GM21367 (cell line): ENCODE measurements around the gene ARAF.
"Not testable (repeated sequence)": the region's sequence is repeated elsewhere in the genome, so short reads cannot be mapped to it uniquely, and the experiment has no call there.

ENCODE experiments used
- ATAC-seq: cut with Tn5 transposase; IDR thresholded peaks from one replicate; pipeline ENCODE4 v1.9.1; 2021; ENCODE audit not compliant: unreplicated experiment

Gene ARAF

DNA sequence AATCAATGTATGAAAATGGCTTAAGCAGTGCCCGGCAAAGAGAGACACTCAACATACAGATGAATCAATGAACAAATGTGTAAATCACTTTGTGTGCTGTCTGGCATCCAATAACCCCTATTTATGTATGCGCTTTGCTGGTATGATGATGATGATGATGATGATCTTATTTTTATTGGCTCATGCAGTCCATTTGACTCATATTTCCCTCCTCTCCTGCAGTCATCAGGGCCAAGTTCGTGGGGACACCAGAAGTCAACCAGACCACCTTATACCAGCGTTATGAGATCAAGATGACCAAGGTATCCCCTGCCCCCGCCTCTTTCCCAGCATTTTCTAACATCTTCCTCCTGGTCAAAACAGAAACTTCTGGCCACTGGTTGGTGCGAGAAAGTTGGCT lies 23.7 kb downstream of the ARAF start:
- no peak for ATAC-seq

DNA sequence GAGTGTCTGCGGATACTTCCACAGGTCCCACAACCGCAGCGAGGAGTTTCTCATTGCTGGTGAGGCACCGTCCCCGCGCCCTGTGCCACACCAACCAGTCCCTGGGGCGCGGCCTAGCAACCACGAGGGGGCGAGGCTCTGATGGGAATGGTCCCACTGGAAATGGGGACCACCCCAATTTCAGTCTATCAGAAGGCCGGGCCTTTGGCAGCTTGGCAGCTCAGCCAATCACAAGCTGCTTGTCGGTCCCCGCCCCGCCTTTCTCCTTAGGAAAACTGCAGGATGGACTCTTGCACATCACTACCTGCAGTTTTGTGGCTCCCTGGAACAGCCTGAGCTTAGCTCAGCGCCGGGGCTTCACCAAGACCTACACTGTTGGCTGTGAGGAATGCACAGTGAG lies 24.3 kb downstream of the ARAF start:
- no peak for ATAC-seq

DNA sequence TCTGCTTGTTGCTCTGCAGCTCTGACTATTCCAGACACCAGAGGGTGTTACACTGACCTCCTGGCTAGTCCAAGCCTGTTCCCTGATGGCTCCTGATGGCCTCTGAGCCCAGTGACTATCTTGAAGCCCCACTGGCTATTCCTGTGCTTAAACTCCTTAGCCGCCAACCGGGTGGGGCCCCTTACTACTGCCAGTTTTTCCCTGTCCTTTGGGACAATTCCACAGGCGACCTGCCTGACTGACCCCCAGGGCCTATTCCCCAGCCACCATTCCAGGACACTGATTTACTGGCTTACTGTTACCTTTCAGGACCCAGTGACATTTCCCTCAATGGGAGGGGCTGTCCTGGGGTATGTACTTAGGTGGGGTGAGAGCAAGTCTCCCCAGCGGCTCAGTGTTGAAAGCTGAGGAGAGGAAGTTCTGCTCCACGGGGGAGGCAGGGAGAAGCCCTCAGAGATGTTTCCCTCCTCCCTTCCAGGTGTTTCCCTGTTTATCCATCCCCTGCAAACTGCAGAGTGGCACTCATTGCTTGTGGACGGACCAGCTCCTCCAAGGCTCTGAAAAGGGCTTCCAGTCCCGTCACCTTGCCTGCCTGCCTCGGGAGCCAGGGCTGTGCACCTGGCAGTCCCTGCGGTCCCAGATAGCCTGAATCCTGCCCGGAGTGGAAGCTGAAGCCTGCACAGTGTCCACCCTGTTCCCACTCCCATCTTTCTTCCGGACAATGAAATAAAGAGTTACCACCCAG lies 25.2 kb downstream of the ARAF start:
- ATAC-seq: no peak

- ATAC-seq: no peak
These were observed 26.3 kb downstream of the ARAF start for GRCh38 chrX:47587091-47587891.

- ATAC-seq: no peak
These were observed 27.1 kb downstream of the ARAF start for GRCh38 chrX:47587906-47588735.

- ATAC-seq: no peak
These were observed 30.0 kb downstream of the ARAF start for GRCh38 chrX:47590984-47591383.

- ATAC-seq: no peak
These were observed 32.5 kb downstream of the ARAF start for GRCh38 chrX:47593522-47593921.

DNA sequence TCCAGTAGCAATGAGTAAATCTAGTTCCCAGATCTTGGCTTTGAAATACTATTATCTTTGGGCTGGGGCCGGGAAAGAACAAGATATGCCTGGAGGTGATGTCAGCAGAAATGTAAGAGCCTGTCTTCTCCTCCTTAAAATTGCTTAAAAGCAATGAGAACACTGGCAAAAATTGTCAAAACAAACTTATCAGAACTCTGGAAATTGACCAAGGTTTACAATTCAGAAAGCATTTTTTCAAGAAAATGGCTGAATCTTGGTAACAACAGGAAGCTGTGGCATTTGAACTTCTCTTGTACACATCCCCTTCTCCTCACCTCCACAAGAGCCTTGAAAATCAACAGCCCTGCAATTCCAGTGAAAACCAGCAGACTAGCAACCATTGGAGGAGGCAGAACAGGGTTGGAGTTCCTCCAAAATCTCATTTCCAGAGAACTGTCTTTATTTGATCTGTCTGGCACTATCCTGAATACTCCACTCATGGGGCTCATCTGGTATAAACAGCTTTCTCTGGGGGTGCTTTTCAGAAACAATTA lies 34.8 kb downstream of the ARAF start:
- ATAC-seq: no peak

DNA sequence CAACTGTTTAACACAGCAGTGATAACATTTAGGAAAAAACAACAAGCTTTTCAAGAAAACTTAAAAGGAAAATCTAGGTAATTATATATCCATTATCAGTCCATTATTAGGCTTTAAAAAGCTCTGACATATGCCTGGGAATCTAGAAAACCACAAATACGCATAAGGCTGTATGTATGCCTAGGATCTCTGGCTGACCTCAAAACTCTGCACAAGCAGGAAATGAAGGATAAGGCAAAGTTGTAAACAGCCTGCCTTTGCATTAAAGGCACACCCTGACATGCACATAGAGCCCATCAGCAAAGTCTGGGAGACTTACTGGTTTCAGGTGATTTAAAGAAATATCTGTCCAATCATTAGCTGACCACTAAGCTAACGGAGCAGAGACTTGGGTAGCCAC lies 35.3 kb downstream of the ARAF start:
- no peak for ATAC-seq

DNA sequence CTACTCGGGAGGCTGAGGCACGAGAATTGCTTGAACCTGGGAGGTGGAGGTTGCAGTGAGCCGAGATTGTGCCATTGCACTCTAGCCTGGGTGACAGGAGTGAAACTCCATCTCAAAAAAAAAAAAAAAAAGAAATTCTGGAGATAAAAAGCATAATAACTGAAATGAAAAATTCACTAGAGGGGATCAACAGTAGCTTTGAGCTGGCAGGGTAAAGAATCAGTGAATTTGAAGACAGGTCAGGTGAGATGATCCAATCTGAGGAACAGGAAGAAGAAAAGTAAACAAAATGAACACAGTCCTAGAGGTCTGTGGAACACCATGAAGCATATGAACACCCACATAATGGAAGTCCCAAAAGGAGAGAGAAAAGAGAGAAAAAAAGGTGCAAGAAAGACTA lies 36.2 kb downstream of the ARAF start:
- ATAC-seq: no peak

DNA sequence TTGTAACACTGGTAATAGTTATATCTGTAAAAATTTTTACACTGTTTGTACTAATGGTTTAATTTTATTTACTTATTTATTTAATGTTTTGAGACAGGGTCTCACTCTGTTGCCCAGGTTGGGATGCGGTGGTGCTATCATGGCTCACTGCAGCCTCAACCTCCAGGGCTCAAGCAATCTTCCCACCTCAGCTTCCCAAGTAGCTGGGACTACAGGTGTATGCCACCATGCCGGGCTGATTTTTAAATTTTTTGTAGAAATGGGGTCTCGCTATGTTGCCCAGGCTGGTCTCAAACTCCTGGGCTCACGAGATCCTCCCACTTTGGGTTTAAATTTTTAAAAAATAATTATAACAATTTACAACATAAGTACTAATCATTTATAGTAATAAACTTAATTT lies 42.1 kb downstream of the ARAF start:
- ATAC-seq: not testable (repeated sequence)

DNA sequence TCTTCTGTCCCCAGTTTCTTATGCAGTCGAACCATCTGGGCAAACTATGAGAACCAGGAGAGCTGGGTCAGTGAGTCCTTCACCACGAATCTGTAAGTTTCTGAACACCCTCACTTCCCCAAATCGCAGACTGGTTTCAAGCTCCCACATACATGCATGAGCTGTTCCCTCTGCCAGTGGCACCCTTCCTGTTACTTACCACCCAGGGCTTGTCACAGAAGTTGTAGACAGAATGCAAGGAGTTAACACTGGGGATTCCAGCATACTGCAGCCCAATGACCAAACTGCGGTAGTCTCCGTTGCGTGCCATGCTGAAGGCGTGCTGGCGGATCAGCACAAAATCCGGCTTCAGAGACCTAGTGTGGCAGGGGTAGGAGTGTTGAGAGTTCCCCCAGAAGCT lies 44.0 kb downstream of the ARAF start:
- ATAC-seq: no peak

DNA sequence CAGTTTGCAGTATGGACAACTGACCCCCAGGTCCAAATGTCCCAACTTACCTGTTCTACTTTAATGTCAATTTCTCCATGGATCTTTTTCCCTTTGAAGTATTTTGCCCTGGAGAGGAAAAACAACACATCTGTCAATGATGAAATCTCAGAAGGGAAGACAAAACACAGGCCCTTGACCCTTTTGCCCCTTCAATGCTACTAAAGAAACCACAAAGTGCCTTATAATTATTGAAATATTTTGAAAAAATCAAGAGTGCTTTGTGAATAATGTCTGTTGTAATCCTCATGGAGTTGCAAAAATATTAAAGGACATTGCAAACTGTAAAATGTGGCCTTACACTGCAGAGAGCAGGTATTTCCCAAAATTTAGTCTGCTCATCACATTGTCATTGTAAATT lies 46.1 kb downstream of the ARAF start:
- no peak for ATAC-seq

DNA sequence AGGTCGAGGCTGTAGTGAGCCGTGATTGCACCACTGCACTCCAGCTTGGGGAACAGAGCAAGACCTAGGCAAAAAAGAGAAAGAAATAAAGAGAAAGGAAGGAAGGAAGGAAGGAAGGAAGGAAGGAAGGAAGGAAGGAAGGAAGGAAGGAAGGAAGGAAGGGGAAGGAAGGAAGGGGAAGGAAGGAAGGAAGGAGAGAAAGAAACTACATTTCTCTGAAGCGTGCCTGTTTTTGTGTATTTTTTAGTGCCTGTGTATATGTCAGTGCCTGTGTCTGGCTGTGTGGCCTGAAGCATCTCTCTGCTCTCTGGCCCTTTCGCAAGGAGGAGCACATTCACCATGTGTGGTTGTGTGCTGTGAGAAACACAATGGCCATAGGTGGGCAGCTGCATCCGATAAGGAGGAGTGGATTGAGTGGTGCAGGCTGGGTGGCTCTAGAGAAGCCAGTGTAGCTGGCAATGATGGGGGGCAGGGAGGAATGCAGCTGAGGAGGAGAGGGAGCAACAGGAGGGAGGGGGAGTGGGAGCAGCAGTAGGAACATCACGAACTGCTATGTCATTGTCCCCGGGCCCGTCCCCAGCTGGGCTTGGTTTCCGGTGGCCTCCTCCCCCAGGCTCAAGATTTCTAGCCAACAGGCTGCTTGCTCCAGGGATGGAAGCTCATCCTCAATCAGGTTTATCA lies 47.3 kb downstream of the ARAF start:
- ATAC-seq: no peak

- ATAC-seq: no peak
These were observed 49.5 kb downstream of the ARAF start for GRCh38 chrX:47610511-47610910.

DNA sequence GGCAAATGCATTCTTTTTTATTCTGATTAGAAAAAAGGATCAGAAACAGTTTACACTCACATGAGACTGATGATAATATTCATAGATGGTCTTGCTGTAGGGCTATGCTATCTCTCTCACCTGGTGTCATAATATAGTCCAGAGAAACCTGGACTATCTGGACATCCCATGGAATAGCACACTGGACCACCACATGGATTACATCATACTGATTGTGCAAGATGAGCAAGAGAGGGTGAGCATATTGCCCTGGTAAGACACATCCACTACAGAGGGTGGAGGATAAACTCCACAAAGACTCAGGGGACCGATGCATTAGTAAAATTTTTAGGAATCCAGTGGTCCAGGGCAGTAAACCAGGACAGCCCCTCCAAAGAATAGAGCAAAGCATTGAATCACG lies 50.5 kb downstream of the ARAF start:
- ATAC-seq: no peak

- no peak for ATAC-seq
These were observed 50.9 kb downstream of the ARAF start for GRCh38 chrX:47611926-47612325.

DNA sequence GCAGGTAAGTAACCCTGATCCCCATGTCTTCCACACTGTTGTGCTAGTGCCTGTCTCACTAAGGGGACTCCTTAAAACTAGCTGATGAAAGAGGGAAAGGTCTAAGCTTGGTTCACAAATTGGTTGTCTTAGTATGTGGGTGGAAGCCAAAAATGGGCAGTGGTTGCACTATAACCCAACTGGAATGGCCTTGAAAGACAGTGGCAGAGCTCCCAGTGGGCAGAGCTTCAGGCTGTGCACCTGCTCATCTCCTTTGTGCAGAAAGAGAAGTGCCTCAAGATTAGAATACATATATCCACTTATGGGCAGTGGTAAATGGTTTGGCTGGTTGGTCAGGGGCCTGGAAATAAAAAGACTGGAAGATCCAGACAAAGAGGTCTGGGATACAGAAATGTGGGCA lies 51.4 kb downstream of the ARAF start:
- no peak for ATAC-seq

DNA sequence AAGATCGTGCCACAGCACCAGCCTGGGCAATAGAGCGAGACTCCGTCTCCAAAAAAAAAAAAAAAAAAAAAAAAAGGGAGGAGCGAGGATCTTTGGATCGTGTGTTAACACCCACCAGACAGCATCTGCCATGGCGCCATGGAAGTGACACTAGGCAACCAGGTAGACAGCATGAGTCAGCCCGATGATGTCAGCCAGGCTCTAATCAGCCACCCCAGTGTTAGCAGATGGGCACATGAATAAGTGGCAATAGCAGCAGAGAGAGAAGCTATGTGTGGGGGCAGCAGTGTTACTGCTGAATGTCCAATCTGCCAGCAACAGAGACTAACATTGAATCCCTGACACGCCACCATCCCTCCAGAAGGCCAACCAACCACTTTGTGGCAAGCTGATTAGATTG lies 52.1 kb downstream of the ARAF start:
- ATAC-seq: no peak

GRCh38 chrX:47614618-47615017 lies 53.6 kb downstream of the ARAF start:
- ATAC-seq: no peak

DNA sequence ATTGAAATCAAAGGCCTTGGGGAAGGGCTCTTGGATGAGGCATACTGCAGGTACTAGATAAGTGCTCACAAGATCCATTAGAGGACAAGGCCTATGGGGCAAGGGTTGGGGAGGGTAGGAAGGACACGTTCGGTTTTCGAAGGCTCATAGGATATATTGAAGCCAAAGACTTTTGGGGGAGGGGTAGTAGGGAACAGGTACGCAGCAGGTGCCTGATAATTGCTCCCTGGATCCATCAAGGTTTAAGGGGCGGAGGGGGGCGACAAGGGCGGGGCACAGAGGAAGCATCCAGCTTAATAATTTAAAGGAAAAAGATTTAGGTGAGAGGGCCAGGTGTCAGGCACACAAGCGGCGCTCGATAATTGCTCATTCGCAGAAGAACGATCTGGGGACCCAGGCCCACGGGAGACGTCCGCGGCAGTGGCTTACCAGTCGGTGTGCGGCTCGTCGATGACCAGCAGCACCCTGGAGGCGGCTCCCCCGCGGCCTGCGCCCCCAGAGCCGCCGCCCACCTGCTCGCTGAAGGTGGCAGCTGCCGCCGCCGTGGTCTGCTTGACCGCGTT lies 58.0 kb downstream of the ARAF start:
- ATAC-seq: no peak
